Measurements from ENCODE around the gene LGALS7.

DNA sequence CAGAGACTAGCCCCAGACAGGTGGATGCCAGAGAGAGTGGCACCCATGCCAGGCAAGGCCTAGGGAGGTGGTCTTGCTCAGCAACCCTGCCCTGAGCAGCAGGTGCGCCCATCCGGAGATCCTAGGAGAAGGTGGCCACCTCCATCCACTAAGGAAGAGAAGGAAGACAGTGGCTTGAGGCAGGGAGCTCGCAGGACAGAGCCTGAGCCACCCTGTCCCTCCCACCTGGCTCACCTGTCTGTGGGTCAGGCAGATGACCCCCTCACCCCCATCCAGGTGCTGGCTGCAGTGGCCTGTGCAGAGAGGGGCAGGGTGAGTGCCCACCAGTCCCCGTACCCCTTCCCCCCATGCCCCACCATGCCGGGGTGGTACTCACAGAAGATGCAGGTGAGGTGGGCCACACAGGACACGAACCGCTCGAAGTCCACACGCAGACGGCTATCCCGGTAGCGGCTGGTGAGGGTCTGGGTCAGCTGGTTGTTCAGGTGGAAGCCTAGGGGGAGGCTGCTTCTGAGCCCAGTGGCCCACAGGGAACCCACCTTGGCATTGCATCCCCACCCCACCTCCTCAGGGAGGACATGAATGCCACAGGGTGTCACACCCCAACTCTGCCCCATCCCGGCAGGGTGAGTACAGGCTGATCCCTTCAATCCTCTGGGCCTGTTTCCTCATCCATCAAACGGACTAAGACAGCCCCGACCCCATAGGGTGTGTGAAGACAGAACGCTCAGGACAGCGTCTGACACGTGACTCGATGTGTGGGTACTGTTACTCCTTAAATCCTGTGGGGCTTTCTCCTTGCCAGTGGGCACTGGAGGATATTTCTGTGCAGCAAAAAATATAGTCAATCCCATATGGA is 42.4 kb downstream of the LGALS7 start:
- TF ChIP-seq, protein P1, sequence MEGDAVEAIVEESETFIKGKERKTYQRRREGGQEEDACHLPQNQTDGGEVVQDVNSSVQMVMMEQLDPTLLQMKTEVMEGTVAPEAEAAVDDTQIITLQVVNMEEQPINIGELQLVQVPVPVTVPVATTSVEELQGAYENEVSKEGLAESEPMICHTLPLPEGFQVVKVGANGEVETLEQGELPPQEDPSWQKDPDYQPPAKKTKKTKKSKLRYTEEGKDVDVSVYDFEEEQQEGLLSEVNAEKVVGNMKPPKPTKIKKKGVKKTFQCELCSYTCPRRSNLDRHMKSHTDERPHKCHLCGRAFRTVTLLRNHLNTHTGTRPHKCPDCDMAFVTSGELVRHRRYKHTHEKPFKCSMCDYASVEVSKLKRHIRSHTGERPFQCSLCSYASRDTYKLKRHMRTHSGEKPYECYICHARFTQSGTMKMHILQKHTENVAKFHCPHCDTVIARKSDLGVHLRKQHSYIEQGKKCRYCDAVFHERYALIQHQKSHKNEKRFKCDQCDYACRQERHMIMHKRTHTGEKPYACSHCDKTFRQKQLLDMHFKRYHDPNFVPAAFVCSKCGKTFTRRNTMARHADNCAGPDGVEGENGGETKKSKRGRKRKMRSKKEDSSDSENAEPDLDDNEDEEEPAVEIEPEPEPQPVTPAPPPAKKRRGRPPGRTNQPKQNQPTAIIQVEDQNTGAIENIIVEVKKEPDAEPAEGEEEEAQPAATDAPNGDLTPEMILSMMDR (IDR thresholded peaks at IDR 0.05): no peak
- no peak for TF ChIP-seq POLR2AphosphoS5 (IDR thresholded peaks at IDR 0.05)
- TF ChIP-seq POLR2A (IDR thresholded peaks at IDR 0.05; ENCODE audit: low read depth): no peak
